ENCODE results near the gene TMEM186. TPM values are rescaled to one million over a fixed set of nuclear protein-coding genes. Genes with fewer than 3 reads are reported as not detected.

Gene TMEM186
- total and polyA plus RNA-seq, 2 experiments from 2014 or later: 4.9 to 10.8 TPM

GRCh38 chr16:8764525-8765250, 32.8 kb downstream of the TMEM186 start:
- WGBS, 2 experiments (ENCODE audit: low coverage in 1 of 2, low lambda C conversion rate in 2 of 2, missing lambda C conversion rate in 2 of 2): 81 to 82% methylated on average over 18 of the region's 18 CpGs
- in situ Hi-C loops (cut with MboI): no loop called here
- Histone ChIP-seq H3K4me2 (ENCODE audit: unreplicated experiment) (no peak overlapping the region), H3F3A (ENCODE audit: insufficient read depth) (no peaks in the 10 kb centered on the region), H3K27ac (no peak overlapping the region), H4K20me1 (ENCODE audit: insufficient read depth) (no peaks in the 10 kb centered on the region), H3K9me2 (ENCODE audit: insufficient read depth) (no peaks in the 10 kb centered on the region), H3K4me3 (no peak overlapping the region), H2AFZ (no peak overlapping the region), H3K27me3 (replicated peaks; ENCODE audit: insufficient read depth) (no peaks in the 10 kb centered on the region), H3K9ac (no peak overlapping the region), H3K9me3 (ENCODE audit: low read depth) (no peaks in the 10 kb centered on the region), H3K4me1 (ENCODE audit: insufficient read depth) (no peaks in the 10 kb centered on the region), H3K36me3 (ENCODE audit: low read depth) (no peaks in the 10 kb centered on the region), H3K79me2 (ENCODE audit: insufficient read depth) (no peaks in the 10 kb centered on the region)
- DNase-seq: no peak
- TF ChIP-seq EZH2phosphoT487 (IDR thresholded peaks at IDR 0.05; ENCODE audit: insufficient read depth, low read depth) (no peak), EZH2 (IDR thresholded peaks at IDR 0.05; ENCODE audit: insufficient read depth, poor library complexity, severe bottlenecking) (no peak)

GRCh38 chr16:8763899-8764298, 33.5 kb downstream of the TMEM186 start:
- Histone ChIP-seq H3K9ac (no peak overlapping the region), H3K4me1 (ENCODE audit: insufficient read depth) (no peaks in the 10 kb centered on the region), H3K27me3 (replicated peaks; ENCODE audit: insufficient read depth) (no peaks in the 10 kb centered on the region), H2AFZ (no peak overlapping the region), H3F3A (ENCODE audit: insufficient read depth) (no peaks in the 10 kb centered on the region), H3K9me3 (ENCODE audit: low read depth) (no peaks in the 10 kb centered on the region), H3K9me2 (ENCODE audit: insufficient read depth) (no peaks in the 10 kb centered on the region), H3K4me3 (no peak overlapping the region), H3K36me3 (ENCODE audit: low read depth) (no peaks in the 10 kb centered on the region), H4K20me1 (ENCODE audit: insufficient read depth) (no peaks in the 10 kb centered on the region), H3K4me2 (ENCODE audit: unreplicated experiment) (no peak overlapping the region), H3K27ac (no peak overlapping the region), H3K79me2 (ENCODE audit: insufficient read depth) (no peaks in the 10 kb centered on the region)
- no peak for DNase-seq
- 83 to 89% methylated on average over 10 of the region's 10 CpGs for WGBS, 2 experiments (ENCODE audit: low coverage in 1 of 2, low lambda C conversion rate in 2 of 2, missing lambda C conversion rate in 2 of 2)
- in situ Hi-C loops (cut with MboI): no loop called here
- TF ChIP-seq EZH2 (IDR thresholded peaks at IDR 0.05; ENCODE audit: insufficient read depth, poor library complexity, severe bottlenecking): no peak
- no peak for TF ChIP-seq EZH2phosphoT487 (IDR thresholded peaks at IDR 0.05; ENCODE audit: insufficient read depth, low read depth)

- in situ Hi-C loops (cut with MboI): no loop called here
- Histone ChIP-seq H3K9ac (no peak overlapping the region), H3K9me2 (ENCODE audit: insufficient read depth) (no peaks in the 10 kb centered on the region), H3K27ac (no peak overlapping the region), H2AFZ (no peak overlapping the region), H3K9me3 (ENCODE audit: low read depth) (no peaks in the 10 kb centered on the region), H3F3A (ENCODE audit: insufficient read depth) (no peaks in the 10 kb centered on the region), H3K4me1 (ENCODE audit: insufficient read depth) (no peaks in the 10 kb centered on the region), H3K4me2 (ENCODE audit: unreplicated experiment) (no peak overlapping the region), H3K36me3 (ENCODE audit: low read depth) (no peaks in the 10 kb centered on the region), H4K20me1 (ENCODE audit: insufficient read depth) (no peaks in the 10 kb centered on the region), H3K79me2 (ENCODE audit: insufficient read depth) (no peaks in the 10 kb centered on the region), H3K4me3 (no peak overlapping the region), H3K27me3 (replicated peaks; ENCODE audit: insufficient read depth) (no peaks in the 10 kb centered on the region)
- no peak for TF ChIP-seq EZH2 (IDR thresholded peaks at IDR 0.05; ENCODE audit: insufficient read depth, poor library complexity, severe bottlenecking)
- DNase-seq: no peak
- WGBS, 2 experiments (ENCODE audit: low coverage in 1 of 2, low lambda C conversion rate in 2 of 2, missing lambda C conversion rate in 2 of 2): 61 to 65% methylated on average over 3 of the region's 3 CpGs
Measured at GRCh38 chr16:8763083-8763482, 34.4 kb downstream of the TMEM186 start.

GRCh38 chr16:8762254-8762653, 35.2 kb downstream of the TMEM186 start:
- 42 to 54% methylated on average over 4 of the region's 4 CpGs for WGBS, 2 experiments (ENCODE audit: low coverage in 1 of 2, low lambda C conversion rate in 2 of 2, missing lambda C conversion rate in 2 of 2)

More at GRCh38 chr16:8762254-8762653, 35.2 kb downstream of the TMEM186 start:
- no peak overlapping the region for H3K4me3 ChIP-seq
- no peaks in the 10 kb centered on the region for H3K9me2 ChIP-seq (ENCODE audit: insufficient read depth)
- TF ChIP-seq EZH2 (IDR thresholded peaks at IDR 0.05; ENCODE audit: insufficient read depth, poor library complexity, severe bottlenecking) (no peak), EZH2phosphoT487 (IDR thresholded peaks at IDR 0.05; ENCODE audit: insufficient read depth, low read depth) (no peak)
- no peaks in the 10 kb centered on the region for H3K36me3 ChIP-seq (ENCODE audit: low read depth)
- no peaks in the 10 kb centered on the region for H3F3A ChIP-seq (ENCODE audit: insufficient read depth)
- H3K79me2 ChIP-seq (ENCODE audit: insufficient read depth): no peaks in the 10 kb centered on the region
- H3K27ac ChIP-seq: no peak overlapping the region
- H3K9me3 ChIP-seq (ENCODE audit: low read depth): no peaks in the 10 kb centered on the region
- DNase-seq: no peak
- no peaks in the 10 kb centered on the region for H3K4me1 ChIP-seq (ENCODE audit: insufficient read depth)
- no peaks in the 10 kb centered on the region for H3K27me3 ChIP-seq (replicated peaks; ENCODE audit: insufficient read depth)
- no peaks in the 10 kb centered on the region for H4K20me1 ChIP-seq (ENCODE audit: insufficient read depth)
- H3K9ac ChIP-seq: no peak overlapping the region
- H2AFZ ChIP-seq: no peak overlapping the region
- H3K4me2 ChIP-seq (ENCODE audit: unreplicated experiment): no peak overlapping the region
- in situ Hi-C loops (cut with MboI): no loop called here

Measured in GM23248 (cell line).